Vagina (tissue), 2 donors: Measurements from ENCODE around the gene RABAC1. TPM values are rescaled to one million over a fixed set of nuclear protein-coding genes. Genes with fewer than 3 reads are reported as not detected.

Experiments
- DNase-seq, 2 donors: peaks; one replicate each; pipeline ENCODE4 v3.0.0-alpha.2; 2017; ENCODE audit errors: extremely low spot score in 2 of 2
- H3K27ac ChIP-seq: fragments of 200-600 bp; sonication (generic); one replicate; pipeline ENCODE4 v1.5.1; 2019
- H3K27me3 ChIP-seq: fragments of 200-600 bp; sonication (generic); one replicate; pipeline ENCODE4 v1.5.1; 2019
- H3K36me3 ChIP-seq, 2 donors: fragments of 200-600 bp; sonication (generic); one replicate each; pipeline ENCODE4 v1.5.1; 2017 to 2019
- H3K4me1 ChIP-seq: fragments of 200-600 bp; sonication (generic); one replicate; pipeline ENCODE4 v1.5.1; 2019
- H3K4me3 ChIP-seq, 2 donors: fragments of 200-600 bp; sonication (generic); 1 replicate in 1 of 2; 2 replicates in 1 of 2; pipeline ENCODE4 v1.5.1; 2016 to 2019
- H3K9me3 ChIP-seq: fragments of 200-600 bp; sonication (generic); one replicate; pipeline ENCODE4 v1.5.1; 2019
- CTCF ChIP-seq, 3 experiments: fragments of 450-650 bp in 2 of 3; fragments of 200-600 bp in 1 of 3; sonication (generic) in 1 of 3; IDR thresholded peaks; one replicate each; pipeline ENCODE4 v1.5.1; 2017 to 2019; ENCODE audit warnings: antibody characterized with exemption in 3 of 3, mild to moderate bottlenecking in 2 of 3, moderate library complexity in 2 of 3
- POLR2A ChIP-seq, 2 donors: fragments of 450-650 bp; IDR thresholded peaks; one replicate each; pipeline ENCODE4 v1.6.1; 2017; ENCODE audit warnings: antibody characterized with exemption in 2 of 2, mild to moderate bottlenecking in 2 of 2, moderate library complexity in 2 of 2
- POLR2AphosphoS5 ChIP-seq, 2 donors: sonication (generic); formaldehyde crosslinking; IDR thresholded peaks; one replicate each; pipeline ENCODE4 v1.9.0; 2017; ENCODE audit warnings: antibody characterized with exemption in 2 of 2, mild to moderate bottlenecking in 2 of 2, low read depth in 1 of 2; ENCODE audit not compliant: insufficient read depth in 1 of 2
- intact Hi-C: fragments of 100-400 bp; cut with DNase I; formaldehyde crosslinking; loops from one replicate; pipeline ENCODE4 v1.15.1; 2023
- total RNA-seq: library from RNA; depleted of rRNA; stranded (reverse); fragments of >200 nt; gene quantifications from one replicate; pipeline ENCODE4 v1.2.3, GENCODE V29; 2016

RABAC1 gene
- total RNA-seq, 1 donor from 2014 or later: 263 TPM

DNA sequence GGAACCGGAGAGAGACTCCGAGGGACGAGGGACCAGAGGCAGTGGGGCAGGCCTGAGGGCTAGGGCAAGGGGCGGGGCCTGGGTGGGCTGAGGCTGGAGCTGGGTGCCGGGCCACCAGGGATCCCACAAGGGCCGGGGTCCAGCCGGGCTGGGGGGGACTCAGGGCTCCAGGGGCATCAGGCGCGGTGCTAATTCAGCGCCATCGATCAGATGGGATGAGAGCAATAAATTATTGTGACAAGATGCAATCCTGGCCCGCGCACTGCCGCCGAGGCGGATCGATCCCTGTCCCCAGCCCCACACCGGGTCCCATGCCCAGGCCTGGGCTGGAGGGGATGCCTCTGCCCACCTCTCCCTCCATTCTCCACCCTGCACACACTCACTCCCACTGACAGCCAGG lies 36.5 kb downstream of the RABAC1 start:
- DNase-seq: no peak
- intact Hi-C loops: no loop called here
- Histone ChIP-seq H3K9me3 (no peaks in the 10 kb centered on the region), H3K36me3 (no peaks in the 10 kb centered on the region), H3K27me3 (peaks cover 16% of the 10 kb centered on the region), H3K4me3 (no peak overlapping the region), H3K27ac (no peak overlapping the region), H3K4me1 (peaks cover under 1% of the 10 kb centered on the region)
- TF ChIP-seq CTCF (IDR thresholded peaks at IDR 0.05): no peak
- TF ChIP-seq POLR2A (IDR thresholded peaks at IDR 0.05): no peak
- TF ChIP-seq POLR2AphosphoS5 (IDR thresholded peaks at IDR 0.05; ENCODE audit: insufficient read depth in 1 of 2, low read depth in 1 of 2): no peak

DNA sequence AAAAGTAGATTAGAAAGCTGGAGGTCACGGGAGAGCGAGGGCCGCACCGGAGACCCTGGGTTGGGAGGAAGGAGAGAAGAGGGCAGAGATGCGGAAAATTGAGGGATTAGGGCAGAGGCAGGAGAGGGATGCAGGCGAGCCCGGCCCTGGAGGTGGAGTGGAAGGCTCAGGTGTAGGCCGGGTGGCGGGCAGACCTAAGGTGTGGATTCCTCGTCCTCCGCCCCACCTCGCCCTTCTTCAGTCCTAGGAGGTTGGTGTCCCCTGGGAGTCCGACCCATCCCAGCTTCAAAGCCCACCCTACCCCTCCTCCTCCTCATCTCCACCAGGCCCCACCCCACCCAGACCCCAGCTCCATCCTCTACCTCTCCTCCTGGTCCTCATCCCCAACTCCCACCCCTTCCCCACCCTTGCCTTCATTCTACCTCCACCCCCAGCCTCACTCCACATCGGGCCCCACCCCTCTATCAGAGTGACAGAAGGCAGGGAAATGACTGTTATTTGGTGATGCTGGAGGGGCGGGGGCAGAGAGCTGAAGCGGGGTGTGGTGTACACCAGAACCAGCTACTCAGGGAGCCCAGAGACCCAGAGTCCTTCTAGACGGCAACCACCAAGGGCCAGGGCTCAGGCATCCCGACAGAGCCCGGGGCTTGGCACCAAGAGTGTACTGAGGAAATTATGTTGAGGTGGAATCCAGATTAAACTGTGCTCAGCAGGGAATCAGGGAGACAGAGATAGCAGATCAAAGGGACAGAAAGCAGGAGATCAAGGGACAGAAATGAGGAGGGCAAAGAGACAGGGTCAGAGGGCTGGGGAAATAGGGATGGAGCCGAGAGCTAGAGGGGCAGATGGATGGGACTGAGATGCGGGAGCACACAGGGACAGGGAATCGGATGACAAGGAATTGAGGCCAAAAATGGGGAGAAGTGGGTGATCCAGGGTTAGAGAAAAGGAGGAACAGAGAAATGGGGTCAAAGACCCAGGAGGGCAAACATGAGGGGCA lies 37.2 kb downstream of the RABAC1 start:
- TF ChIP-seq POLR2AphosphoS5 (IDR thresholded peaks at IDR 0.05; ENCODE audit: insufficient read depth in 1 of 2, low read depth in 1 of 2) (no peak), CTCF (IDR thresholded peaks at IDR 0.05) (no peak), POLR2A (IDR thresholded peaks at IDR 0.05) (no peak)
- no peak overlapping the region for H3K4me3 ChIP-seq
- no peak for DNase-seq
- intact Hi-C loops: no loop called here
- no peaks in the 10 kb centered on the region for H3K4me1 ChIP-seq
- no peak overlapping the region for H3K27ac ChIP-seq
- peaks cover 12% of the 10 kb centered on the region for H3K27me3 ChIP-seq
- no peaks in the 10 kb centered on the region for H3K36me3 ChIP-seq
- H3K9me3 ChIP-seq: no peaks in the 10 kb centered on the region

DNA sequence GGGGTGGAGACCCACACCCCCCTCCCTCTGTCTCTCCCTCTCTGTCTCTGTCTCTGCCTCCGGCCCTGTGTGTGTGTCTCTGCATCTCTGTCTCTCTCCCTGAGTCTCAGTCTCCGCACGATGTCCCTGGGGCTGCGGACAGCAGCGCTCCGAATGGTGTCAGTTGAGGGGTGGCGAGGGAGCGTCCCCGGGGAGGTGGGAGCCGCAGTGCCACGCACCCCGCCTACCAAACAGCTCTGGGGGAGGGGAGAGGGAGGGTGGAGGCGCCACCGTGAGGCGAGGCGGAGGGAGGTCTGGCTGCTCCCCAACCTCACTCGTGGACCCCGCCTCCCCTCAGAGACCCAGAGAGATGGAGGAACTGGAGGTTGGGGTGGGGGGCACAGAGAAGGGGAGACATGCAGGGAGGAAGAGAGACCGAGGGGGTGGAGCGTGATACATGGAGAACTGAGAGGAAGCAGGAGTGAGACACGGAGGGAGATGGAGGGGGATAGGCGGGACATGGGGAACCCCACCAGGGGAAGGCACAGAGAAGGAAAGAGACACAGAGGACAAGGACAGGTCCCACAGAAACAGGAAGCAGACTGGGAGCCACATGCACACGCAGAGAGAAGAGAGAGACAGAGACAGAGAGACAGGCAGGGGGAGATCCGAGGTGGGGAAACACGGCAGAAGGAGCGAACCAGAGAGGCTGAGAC lies 38.1 kb downstream of the RABAC1 start:
- Histone ChIP-seq H3K4me1 (no peaks in the 10 kb centered on the region), H3K9me3 (no peaks in the 10 kb centered on the region), H3K27me3 (peaks cover 14% of the 10 kb centered on the region), H3K27ac (no peak overlapping the region), H3K36me3 (no peaks in the 10 kb centered on the region), H3K4me3 (no peak overlapping the region)
- intact Hi-C loops: no loop called here
- DNase-seq: no peak
- no peak for TF ChIP-seq POLR2A (IDR thresholded peaks at IDR 0.05)
- TF ChIP-seq CTCF (IDR thresholded peaks at IDR 0.05): no peak
- TF ChIP-seq POLR2AphosphoS5 (IDR thresholded peaks at IDR 0.05; ENCODE audit: insufficient read depth in 1 of 2, low read depth in 1 of 2): no peak

DNA sequence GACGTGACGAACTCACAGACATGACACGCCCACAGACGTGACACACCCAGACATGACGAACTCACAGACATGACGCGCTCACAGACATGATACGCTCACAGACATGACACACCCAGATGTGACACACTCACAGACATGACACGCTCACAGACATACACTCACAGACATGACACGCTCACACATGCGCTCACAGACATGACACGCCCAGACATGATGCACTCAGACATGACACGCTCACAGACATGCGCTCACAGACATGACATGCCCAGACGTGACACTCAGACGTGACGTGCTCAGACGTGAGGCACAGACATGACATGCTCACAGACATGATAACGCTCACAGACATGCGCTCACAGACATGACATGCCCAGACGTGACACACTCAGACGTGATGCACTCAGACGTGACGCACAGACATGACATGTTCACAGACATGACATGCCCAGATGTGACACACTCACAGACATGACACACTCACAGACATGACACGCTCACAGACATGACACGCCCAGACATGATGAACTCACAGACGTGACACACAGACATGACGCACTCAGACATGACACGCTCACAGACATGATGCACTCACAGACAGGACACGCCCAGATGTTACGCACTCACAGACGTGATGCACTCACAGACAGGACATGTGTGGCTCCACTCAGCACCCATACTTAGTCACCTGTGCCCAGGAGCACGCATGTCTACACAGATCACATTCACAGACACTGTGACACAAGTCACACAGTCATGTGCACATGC lies 39.0 kb downstream of the RABAC1 start:
- intact Hi-C loops: no loop called here
- H3K27ac ChIP-seq: no peak overlapping the region
- no peak for DNase-seq
- no peaks in the 10 kb centered on the region for H3K36me3 ChIP-seq
- peaks cover 2% of the 10 kb centered on the region for H3K4me1 ChIP-seq
- no peak for TF ChIP-seq CTCF (IDR thresholded peaks at IDR 0.05)
- TF ChIP-seq POLR2A (IDR thresholded peaks at IDR 0.05): no peak
- no peak for TF ChIP-seq POLR2AphosphoS5 (IDR thresholded peaks at IDR 0.05; ENCODE audit: insufficient read depth in 1 of 2, low read depth in 1 of 2)
- H3K9me3 ChIP-seq: no peaks in the 10 kb centered on the region
- H3K4me3 ChIP-seq: no peak overlapping the region
- H3K27me3 ChIP-seq: peaks cover 12% of the 10 kb centered on the region
